Measurements from ENCODE around the gene ENTHD1.

Gene ENTHD1

DNA sequence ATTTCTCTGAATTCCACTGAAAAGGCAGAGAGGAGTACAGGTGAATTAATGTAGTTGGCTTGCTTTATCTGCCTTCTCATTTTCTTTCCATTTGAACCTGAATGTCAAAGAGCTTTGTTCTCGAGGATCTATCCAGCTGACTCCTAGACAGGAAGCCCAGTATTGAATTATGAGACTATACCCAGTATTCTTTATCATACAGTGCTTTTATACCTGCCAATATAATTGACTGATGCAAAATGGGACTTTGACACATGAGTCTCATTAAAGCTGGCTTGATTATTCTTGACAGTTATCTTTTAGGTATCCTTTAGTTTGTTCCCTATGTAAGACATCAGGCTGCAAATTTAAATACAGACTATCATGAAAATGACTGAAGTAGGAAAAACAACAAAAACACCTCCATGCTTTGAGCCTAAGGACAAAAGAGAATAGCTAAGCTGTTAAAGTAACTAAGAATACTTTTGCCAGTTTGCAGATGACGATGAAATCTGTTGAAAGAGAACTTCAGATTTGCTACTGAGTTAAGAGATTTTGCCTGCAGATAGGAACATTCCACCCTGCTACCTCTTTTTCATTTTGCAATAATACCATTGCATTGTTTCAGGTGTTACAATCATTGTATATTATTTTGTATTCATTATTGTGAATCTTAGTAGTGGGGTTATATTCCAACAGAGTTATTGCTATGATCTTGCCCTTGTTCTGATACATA is 117.1 kb downstream of the ENTHD1 start:
- no peaks in the 10 kb centered on the region for H3K36me3 ChIP-seq (ENCODE audit: insufficient read depth, low read length)
- WGBS: 81% methylated on average over 2 of the region's 2 CpGs
- H3K27me3 ChIP-seq (ENCODE audit: insufficient read depth, low read length): peaks cover 6% of the 10 kb centered on the region; the same call in 1 of the 2 replicates
- H3K9ac ChIP-seq (ENCODE audit: low read depth, low read length): no peak overlapping the region
- H3K4me3 ChIP-seq (ENCODE audit: low read length): no peak overlapping the region
- no peaks in the 10 kb centered on the region for H3K4me1 ChIP-seq (ENCODE audit: insufficient read depth, low read length)
- no peaks in the 10 kb centered on the region for H3K9me3 ChIP-seq (ENCODE audit: insufficient read depth, low read depth, low read length)
- H3K27ac ChIP-seq (ENCODE audit: low read depth, low read length): no peak overlapping the region

DNA sequence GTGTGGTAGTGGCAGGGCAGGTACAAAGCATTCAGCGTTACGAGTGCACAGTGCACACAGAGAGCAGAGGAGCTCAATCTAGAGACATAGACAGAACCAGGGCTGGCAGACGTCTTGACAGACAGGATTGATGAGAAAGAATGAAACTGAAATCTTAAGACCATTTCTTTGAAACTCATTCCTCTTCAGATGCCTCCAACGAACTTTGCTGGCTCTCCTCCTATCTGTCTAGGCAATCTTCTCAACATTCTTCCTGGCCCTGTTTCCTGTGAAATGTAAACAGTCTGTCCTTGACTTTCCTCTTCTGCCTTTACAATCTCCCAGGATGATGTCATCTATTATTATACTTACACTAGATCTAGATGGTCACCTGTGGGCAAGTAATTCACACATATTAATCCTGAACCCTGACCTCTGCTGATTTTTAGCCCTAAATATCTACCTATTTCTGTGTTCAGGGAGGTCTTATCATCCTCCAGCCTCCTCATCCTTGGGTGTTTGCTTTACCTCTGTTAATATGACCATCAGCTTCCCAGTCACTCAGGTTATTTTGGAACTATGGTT is 119.5 kb downstream of the ENTHD1 start:
- no peak overlapping the region for H3K4me3 ChIP-seq (ENCODE audit: low read length)
- H3K4me1 ChIP-seq (ENCODE audit: insufficient read depth, low read length): no peaks in the 10 kb centered on the region
- WGBS: 68% methylated on average over 4 of the region's 4 CpGs
- no peak overlapping the region for H3K9ac ChIP-seq (ENCODE audit: low read depth, low read length)
- H3K36me3 ChIP-seq (ENCODE audit: insufficient read depth, low read length): no peaks in the 10 kb centered on the region
- H3K27ac ChIP-seq (ENCODE audit: low read depth, low read length): no peak overlapping the region
- no peaks in the 10 kb centered on the region for H3K9me3 ChIP-seq (ENCODE audit: insufficient read depth, low read depth, low read length)
- H3K27me3 ChIP-seq (ENCODE audit: insufficient read depth, low read length): peaks cover 6% of the 10 kb centered on the region; the same call in 1 of the 2 replicates

DNA sequence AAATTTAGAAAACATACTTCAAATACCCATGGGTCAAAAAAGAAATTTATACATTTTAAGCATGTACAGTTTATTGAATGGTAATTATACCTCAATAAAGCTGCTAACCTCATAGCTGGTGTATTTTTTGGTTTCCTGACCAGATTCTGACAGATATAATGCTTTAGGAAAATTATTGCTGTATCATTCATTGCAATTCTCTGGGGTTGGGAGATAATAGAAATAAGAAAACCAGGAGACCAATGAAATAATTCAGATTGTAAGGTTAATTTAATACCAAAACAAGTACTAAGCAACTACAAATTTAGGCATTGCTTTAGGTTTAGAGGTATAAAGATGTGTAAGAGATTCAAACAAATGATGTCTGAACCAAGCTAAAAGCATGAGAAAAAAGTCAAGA is 120.1 kb downstream of the ENTHD1 start:
- Histone ChIP-seq H3K4me1 (ENCODE audit: insufficient read depth, low read length) (no peaks in the 10 kb centered on the region), H3K36me3 (ENCODE audit: insufficient read depth, low read length) (no peaks in the 10 kb centered on the region), H3K27me3 (ENCODE audit: insufficient read depth, low read length) (peaks cover 6% of the 10 kb centered on the region; the same call in 1 of the 2 replicates), H3K4me3 (ENCODE audit: low read length) (no peak overlapping the region), H3K9me3 (ENCODE audit: insufficient read depth, low read depth, low read length) (no peaks in the 10 kb centered on the region), H3K9ac (ENCODE audit: low read depth, low read length) (no peak overlapping the region), H3K27ac (ENCODE audit: low read depth, low read length) (no peak overlapping the region)

DNA sequence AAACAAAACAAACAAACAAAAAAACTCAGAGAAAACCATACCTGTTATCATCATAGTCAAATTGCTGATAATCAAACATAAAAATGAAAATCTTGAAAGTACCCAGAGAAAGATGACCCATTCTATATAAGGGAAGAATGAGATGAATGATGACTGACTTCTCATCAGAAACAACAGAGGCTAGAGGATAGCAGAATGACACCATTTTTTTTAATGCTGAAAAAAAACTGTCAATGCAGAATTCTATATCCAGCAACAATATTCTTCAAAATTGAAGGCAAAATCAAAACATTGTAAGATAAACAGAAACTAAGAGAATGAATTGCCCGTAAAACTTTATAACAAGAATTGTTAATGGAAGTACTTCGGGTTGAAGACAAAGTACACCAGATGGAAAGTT is 122.1 kb downstream of the ENTHD1 start:
- Histone ChIP-seq H3K9me3 (ENCODE audit: insufficient read depth, low read depth, low read length) (no peaks in the 10 kb centered on the region), H3K36me3 (ENCODE audit: insufficient read depth, low read length) (no peaks in the 10 kb centered on the region), H3K27ac (ENCODE audit: low read depth, low read length) (no peak overlapping the region), H3K4me1 (ENCODE audit: insufficient read depth, low read length) (no peaks in the 10 kb centered on the region), H3K27me3 (ENCODE audit: insufficient read depth, low read length) (peaks cover 6% of the 10 kb centered on the region; the same call in 1 of the 2 replicates), H3K9ac (ENCODE audit: low read depth, low read length) (no peak overlapping the region), H3K4me3 (ENCODE audit: low read length) (no peak overlapping the region)
- WGBS: 93% methylated on average over 2 of the region's 2 CpGs

DNA sequence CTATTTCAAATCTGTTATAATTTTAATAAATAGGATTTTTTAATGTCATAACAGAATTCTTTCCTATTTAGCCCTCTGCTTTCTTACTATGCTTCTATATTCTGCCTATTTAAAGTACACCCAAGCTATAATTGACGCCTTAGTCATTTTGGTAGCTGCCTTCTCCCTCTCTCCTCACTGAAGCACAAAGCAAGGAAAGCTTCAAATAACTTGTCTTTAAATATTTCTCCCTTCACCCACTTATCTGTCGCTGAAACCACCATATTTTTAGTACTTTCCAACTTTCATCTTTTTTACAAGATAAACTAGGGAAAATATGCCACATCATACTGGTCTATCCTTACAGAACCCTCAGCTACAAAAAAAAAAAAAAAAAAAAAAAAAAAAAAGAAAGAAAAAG is 127.9 kb downstream of the ENTHD1 start:
- no peak overlapping the region for H3K4me3 ChIP-seq (ENCODE audit: low read length)
- H3K4me1 ChIP-seq (ENCODE audit: insufficient read depth, low read length): no peaks in the 10 kb centered on the region

DNA sequence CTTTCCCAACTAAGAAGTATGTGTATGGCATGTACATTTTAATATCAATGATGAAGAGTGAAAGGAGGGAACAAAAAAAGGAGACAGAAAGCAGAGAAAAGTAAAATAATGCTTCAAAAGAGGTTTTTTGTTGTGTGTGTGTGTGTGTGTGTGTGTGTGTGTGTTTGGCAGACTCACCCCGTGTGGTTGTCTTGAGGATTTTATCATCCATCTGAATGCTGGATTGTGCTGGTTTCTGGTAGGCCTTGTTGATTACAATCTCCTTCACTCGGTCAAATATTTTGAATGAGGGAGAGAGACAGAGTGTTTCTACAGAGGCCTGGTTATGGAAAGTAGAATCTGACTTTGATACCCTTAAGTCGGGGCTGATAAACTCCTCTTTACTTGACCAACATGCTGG is 128.5 kb downstream of the ENTHD1 start:
- no peaks in the 10 kb centered on the region for H3K36me3 ChIP-seq (ENCODE audit: insufficient read depth, low read length)
- no peak overlapping the region for H3K9ac ChIP-seq (ENCODE audit: low read depth, low read length)
- H3K27ac ChIP-seq (ENCODE audit: low read depth, low read length): no peak overlapping the region
- no peaks in the 10 kb centered on the region for H3K9me3 ChIP-seq (ENCODE audit: insufficient read depth, low read depth, low read length)
- H3K4me3 ChIP-seq (ENCODE audit: low read length): no peak overlapping the region
- H3K27me3 ChIP-seq (ENCODE audit: insufficient read depth, low read length): no peaks in the 10 kb centered on the region
- H3K4me1 ChIP-seq (ENCODE audit: insufficient read depth, low read length): no peaks in the 10 kb centered on the region
- 78% methylated on average over 3 of the region's 3 CpGs for whole genome bisulfite sequencing

More for the DNA sequence above, 127.9 kb downstream of the ENTHD1 start:
- 88% methylated on average over 2 of the region's 2 CpGs for WGBS
- no peaks in the 10 kb centered on the region for H3K36me3 ChIP-seq (ENCODE audit: insufficient read depth, low read length)
- H3K27me3 ChIP-seq (ENCODE audit: insufficient read depth, low read length): no peaks in the 10 kb centered on the region
- H3K9me3 ChIP-seq (ENCODE audit: insufficient read depth, low read depth, low read length): no peaks in the 10 kb centered on the region
- H3K27ac ChIP-seq (ENCODE audit: low read depth, low read length): no peak overlapping the region
- H3K9ac ChIP-seq (ENCODE audit: low read depth, low read length): no peak overlapping the region

DNA sequence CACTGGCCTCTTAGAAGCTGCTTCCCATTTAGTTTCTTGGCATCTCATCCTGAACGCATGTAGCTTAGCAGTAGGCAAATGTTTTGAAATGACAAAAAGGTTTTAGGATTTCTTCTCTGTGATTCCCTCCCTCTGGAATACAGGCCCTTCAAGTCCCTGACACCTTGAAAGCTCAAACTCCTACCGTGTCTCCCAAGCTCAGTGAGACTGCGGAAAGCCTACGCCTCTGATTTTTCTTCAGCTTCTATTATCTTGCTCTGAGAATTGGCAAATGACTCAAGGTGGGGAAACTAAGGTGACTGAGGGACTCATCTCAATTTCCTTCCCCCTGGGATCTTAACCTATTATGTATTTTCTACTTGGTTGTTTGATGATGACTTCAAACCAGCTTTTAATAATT is 130.3 kb downstream of the ENTHD1 start:
- Histone ChIP-seq H3K36me3 (ENCODE audit: insufficient read depth, low read length) (no peaks in the 10 kb centered on the region), H3K9me3 (ENCODE audit: insufficient read depth, low read depth, low read length) (no peaks in the 10 kb centered on the region), H3K9ac (ENCODE audit: low read depth, low read length) (no peak overlapping the region), H3K27ac (ENCODE audit: low read depth, low read length) (no peak overlapping the region), H3K4me1 (ENCODE audit: insufficient read depth, low read length) (no peaks in the 10 kb centered on the region), H3K27me3 (ENCODE audit: insufficient read depth, low read length) (peaks cover 2% of the 10 kb centered on the region; the same call in 1 of the 2 replicates), H3K4me3 (ENCODE audit: low read length) (no peak overlapping the region)
- WGBS: 92% methylated on average over 4 of the region's 4 CpGs

DNA sequence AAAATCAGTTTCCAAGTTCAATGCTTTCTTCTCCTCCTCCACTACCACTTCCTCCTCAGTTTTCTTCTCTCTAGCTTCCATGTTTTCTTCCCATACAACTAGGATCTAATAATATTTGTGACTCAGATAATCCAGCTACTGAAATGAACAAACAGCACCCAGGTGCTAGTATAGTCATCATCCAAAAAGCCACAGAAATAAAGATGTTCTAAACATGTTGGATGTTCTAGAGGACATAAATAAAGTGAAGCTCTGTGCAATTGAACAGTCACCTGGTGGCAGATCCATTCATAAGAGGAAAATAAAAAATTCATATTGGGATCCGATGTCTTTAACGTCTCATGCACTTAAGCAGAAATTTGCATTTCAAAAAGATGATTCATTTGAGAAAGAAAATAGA is 142.8 kb downstream of the ENTHD1 start:
- no peak overlapping the region for H3K27ac ChIP-seq (ENCODE audit: low read depth, low read length)
- H3K9ac ChIP-seq (ENCODE audit: low read depth, low read length): no peak overlapping the region
- H3K9me3 ChIP-seq (ENCODE audit: insufficient read depth, low read depth, low read length): no peaks in the 10 kb centered on the region
- WGBS: 88% methylated on average over 2 of the region's 2 CpGs
- H3K4me3 ChIP-seq (ENCODE audit: low read length): no peak overlapping the region
- no peaks in the 10 kb centered on the region for H3K36me3 ChIP-seq (ENCODE audit: insufficient read depth, low read length)
- H3K4me1 ChIP-seq (ENCODE audit: insufficient read depth, low read length): no peaks in the 10 kb centered on the region
- H3K27me3 ChIP-seq (ENCODE audit: insufficient read depth, low read length): no peaks in the 10 kb centered on the region; the same call in 1 of the 2 replicates

DNA sequence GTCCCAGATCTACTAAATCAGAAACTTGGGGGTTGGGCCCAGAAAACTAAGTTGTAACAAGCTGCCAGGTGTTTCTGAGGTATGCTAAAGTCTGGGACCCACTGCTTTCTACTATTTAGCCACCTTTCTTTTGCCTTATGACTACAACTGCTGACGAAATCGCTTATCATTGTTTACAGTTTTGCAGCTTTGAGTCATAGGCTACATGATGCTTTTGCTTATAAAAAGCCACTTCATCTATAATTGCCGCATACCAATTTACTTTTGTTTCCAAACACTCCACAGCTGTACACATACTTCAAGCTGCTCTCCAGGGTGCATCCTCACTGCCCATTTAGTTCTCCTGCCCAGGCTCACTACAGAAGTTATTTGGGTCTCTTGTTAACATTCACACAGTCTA is 144.7 kb downstream of the ENTHD1 start:
- no peaks in the 10 kb centered on the region for H3K4me1 ChIP-seq (ENCODE audit: insufficient read depth, low read length)

DNA sequence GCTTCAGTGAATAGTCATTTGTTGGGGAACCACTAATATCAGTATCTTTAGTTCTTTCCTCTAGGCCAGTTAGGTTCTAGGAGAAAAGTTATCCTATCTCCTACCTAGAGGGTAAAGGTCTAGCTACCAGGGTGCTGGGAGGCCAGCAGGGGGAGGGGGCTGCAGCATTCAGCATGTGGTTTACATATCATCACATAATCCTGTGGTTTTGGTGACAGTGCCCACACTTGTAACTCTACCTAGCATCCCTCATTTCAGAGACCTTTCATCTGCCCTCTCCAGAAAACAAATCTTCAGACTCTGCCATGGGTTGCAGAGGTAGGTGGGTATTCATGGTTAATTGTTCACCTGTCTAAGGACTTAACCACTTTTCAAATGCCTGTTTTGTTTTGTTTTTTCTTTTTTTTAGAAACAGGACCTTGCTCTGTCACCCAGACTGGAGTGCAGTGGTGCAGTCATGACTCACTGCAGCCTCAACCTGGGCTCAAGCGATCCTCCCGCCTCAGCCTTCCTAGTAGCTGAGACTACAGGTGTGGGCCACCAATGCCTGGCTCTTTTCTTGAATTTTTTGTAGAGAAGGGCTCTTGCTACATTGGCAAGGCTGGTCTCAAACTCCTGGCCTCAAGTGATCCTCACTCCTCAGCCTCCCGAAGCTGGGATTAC is 146.8 kb downstream of the ENTHD1 start:
- Histone ChIP-seq H3K27me3 (ENCODE audit: insufficient read depth, low read length) (peaks cover 8% of the 10 kb centered on the region; the same call in 1 of the 2 replicates), H3K9me3 (ENCODE audit: insufficient read depth, low read depth, low read length) (no peaks in the 10 kb centered on the region)

More for the DNA sequence above, 144.7 kb downstream of the ENTHD1 start:
- H3K36me3 ChIP-seq (ENCODE audit: insufficient read depth, low read length): no peaks in the 10 kb centered on the region
- H3K27me3 ChIP-seq (ENCODE audit: insufficient read depth, low read length): peaks cover 2% of the 10 kb centered on the region; the same call in 1 of the 2 replicates
- WGBS: 92% methylated on average over 3 of the region's 3 CpGs
- H3K4me3 ChIP-seq (ENCODE audit: low read length): no peak overlapping the region
- no peaks in the 10 kb centered on the region for H3K9me3 ChIP-seq (ENCODE audit: insufficient read depth, low read depth, low read length)
- H3K27ac ChIP-seq (ENCODE audit: low read depth, low read length): no peak overlapping the region
- no peak overlapping the region for H3K9ac ChIP-seq (ENCODE audit: low read depth, low read length)

DNA sequence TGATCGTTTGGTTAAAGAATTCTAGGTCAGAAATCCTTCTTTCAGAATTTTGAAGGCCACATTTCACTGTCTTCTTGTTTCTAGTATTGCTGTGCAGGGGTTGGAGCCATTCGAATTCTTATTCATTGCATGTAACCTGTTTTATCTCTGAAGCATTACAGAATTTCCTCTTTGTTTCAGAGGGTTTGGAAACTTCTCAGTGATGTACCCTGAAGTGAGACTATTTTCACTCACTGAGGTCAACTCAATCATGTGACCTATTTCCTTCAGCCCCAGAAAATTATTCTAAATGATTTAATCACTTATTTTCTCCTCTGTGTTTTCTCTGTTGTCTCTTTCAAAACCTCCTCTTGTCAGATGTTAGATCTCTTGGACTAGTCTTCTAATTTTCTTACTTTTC is 147.8 kb downstream of the ENTHD1 start:
- 72% methylated on average over 2 of the region's 2 CpGs for WGBS
- no peaks in the 10 kb centered on the region for H3K36me3 ChIP-seq (ENCODE audit: insufficient read depth, low read length)
- no peaks in the 10 kb centered on the region for H3K9me3 ChIP-seq (ENCODE audit: insufficient read depth, low read depth, low read length)
- no peaks in the 10 kb centered on the region for H3K4me1 ChIP-seq (ENCODE audit: insufficient read depth, low read length)
- H3K9ac ChIP-seq (ENCODE audit: low read depth, low read length): no peak overlapping the region
- no peak overlapping the region for H3K4me3 ChIP-seq (ENCODE audit: low read length)
- no peak overlapping the region for H3K27ac ChIP-seq (ENCODE audit: low read depth, low read length)
- H3K27me3 ChIP-seq (ENCODE audit: insufficient read depth, low read length): peaks cover 8% of the 10 kb centered on the region; the same call in 1 of the 2 replicates

More for the DNA sequence above, 146.8 kb downstream of the ENTHD1 start:
- no peak overlapping the region for H3K27ac ChIP-seq (ENCODE audit: low read depth, low read length)
- no peak overlapping the region for H3K4me3 ChIP-seq (ENCODE audit: low read length)
- no peaks in the 10 kb centered on the region for H3K4me1 ChIP-seq (ENCODE audit: insufficient read depth, low read length)
- H3K36me3 ChIP-seq (ENCODE audit: insufficient read depth, low read length): no peaks in the 10 kb centered on the region
- no peak overlapping the region for H3K9ac ChIP-seq (ENCODE audit: low read depth, low read length)
- WGBS: 91% methylated on average over 3 of the region's 3 CpGs
